ENCODE results near the gene HOXA2. TPM values are rescaled to one million over a fixed set of nuclear protein-coding genes. Genes with fewer than 3 reads are reported as not detected.
A peak's percentile ranks its signal among the peaks of the same experiment; 100 is the strongest.

HOXA2 gene
- total and polyA plus RNA-seq, 4 donors, result 0.05 to 0.13 (median 0.08) TPM

DNA sequence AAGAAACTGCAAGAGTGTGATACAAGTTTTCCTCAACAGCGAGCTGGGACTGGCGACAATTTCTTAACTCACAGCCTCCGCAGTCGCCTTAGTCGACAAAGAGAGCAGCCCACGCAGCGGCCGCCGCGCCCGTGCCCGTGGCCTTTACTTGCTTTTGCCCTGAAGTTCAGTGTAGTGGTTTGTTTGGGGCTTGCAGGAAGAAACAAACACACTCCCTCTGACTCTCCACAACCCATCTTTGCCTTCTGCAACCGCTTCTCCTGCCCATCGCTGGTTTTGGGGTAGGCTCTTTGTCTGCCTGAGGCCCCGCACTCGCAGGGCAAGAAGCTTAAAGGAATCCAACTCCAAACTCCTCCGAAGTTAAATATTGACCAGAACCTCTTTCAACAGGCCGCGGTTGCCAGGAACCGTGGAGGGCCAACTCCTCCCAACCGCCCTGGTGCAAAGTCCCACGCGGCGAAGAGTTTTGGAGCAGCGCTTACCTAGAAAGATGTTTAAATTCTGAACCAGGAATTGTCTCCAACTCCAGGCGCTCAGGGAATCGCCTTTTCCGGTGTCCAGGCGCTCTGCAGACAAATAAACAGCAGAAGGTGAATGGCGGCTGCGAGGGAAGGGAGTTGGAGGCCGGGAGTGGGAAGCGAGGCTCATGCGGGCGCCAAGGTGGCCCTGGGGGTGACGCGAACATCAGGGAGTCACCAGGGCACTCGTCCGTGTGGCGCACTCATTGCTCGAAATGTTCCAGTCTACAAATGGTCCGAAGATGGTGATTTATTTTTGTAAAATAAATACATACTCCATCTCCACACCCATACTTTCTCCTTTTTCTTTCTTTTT, 19.8 kb upstream of the HOXA2 start:
- Histone ChIP-seq H3K4me1 (ENCODE audit: control insufficient read depth in 4 of 4, insufficient read depth in 4 of 4, low read length in 3 of 4) (peaks cover 4 to 16% (median 9%) of the 10 kb centered on the region in 4 donors), H3K9me3 (ENCODE audit: control insufficient read depth in 4 of 4, low read length in 3 of 4) (peaks cover 0 to 4% (median 0%) of the 10 kb centered on the region in 4 donors), H3K4me3 (ENCODE audit: low read depth in 1 of 3, low read length in 3 of 3) (no peak overlapping the region), H3K36me3 (ENCODE audit: control insufficient read depth in 4 of 4, insufficient read depth in 3 of 4, low read depth in 1 of 4, low read length in 3 of 4) (no peaks in the 10 kb centered on the region), H3K27ac (ENCODE audit: low read depth in 1 of 2, low read length in 2 of 2) (no peak overlapping the region), H3K27me3 (ENCODE audit: control insufficient read depth in 4 of 4, insufficient read depth in 4 of 4, low read length in 3 of 4) (peaks cover 4 to 21% (median 11%) of the 10 kb centered on the region in 4 donors), H3K9ac (ENCODE audit: low read depth in 1 of 2, low read length in 2 of 2) (no peak overlapping the region)
- peak; percentile 31 for TF ChIP-seq HNF4G (IDR thresholded peaks at IDR 0.05)
- no peak for TF ChIP-seq JUND (IDR thresholded peaks at IDR 0.05)
- TF ChIP-seq RAD21 (IDR thresholded peaks at IDR 0.05), result no peak
- TF ChIP-seq HNF4A (conservative IDR thresholded peaks at IDR 0.05), result peak; percentile 67 to 73
- no peak for TF ChIP-seq SP1 (IDR thresholded peaks at IDR 0.05)
- TF ChIP-seq RXRA (IDR thresholded peaks at IDR 0.05), result no peak
- no peak for DNase-seq (ENCODE audit: low spot score)
- 24% methylated on average over 42 of the region's 42 CpGs for WGBS

- TF ChIP-seq EGR1 (IDR thresholded peaks at IDR 0.05; ENCODE audit: low read depth in 2 of 2) (no peak), FOXA2 (IDR thresholded peaks at IDR 0.05) (no peak), GABPA (IDR thresholded peaks at IDR 0.05 in 1 of 2, conservative IDR thresholded peaks at IDR 0.05 in 1 of 2) (no peak), MAX (IDR thresholded peaks at IDR 0.05) (no peak), HNF4G (IDR thresholded peaks at IDR 0.05) (no peak), REST (IDR thresholded peaks at IDR 0.05) (no peak), HNF4A (conservative IDR thresholded peaks at IDR 0.05) (no peak), RXRA (IDR thresholded peaks at IDR 0.05) (no peak), RAD21 (IDR thresholded peaks at IDR 0.05) (no peak), JUND (IDR thresholded peaks at IDR 0.05) (no peak), FOXA1 (IDR thresholded peaks at IDR 0.05) (no peak), SP1 (IDR thresholded peaks at IDR 0.05) (no peak)
- TF ChIP-seq, protein P1, sequence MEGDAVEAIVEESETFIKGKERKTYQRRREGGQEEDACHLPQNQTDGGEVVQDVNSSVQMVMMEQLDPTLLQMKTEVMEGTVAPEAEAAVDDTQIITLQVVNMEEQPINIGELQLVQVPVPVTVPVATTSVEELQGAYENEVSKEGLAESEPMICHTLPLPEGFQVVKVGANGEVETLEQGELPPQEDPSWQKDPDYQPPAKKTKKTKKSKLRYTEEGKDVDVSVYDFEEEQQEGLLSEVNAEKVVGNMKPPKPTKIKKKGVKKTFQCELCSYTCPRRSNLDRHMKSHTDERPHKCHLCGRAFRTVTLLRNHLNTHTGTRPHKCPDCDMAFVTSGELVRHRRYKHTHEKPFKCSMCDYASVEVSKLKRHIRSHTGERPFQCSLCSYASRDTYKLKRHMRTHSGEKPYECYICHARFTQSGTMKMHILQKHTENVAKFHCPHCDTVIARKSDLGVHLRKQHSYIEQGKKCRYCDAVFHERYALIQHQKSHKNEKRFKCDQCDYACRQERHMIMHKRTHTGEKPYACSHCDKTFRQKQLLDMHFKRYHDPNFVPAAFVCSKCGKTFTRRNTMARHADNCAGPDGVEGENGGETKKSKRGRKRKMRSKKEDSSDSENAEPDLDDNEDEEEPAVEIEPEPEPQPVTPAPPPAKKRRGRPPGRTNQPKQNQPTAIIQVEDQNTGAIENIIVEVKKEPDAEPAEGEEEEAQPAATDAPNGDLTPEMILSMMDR (IDR thresholded peaks at IDR 0.05; ENCODE audit: low read depth, low read length, missing input control), result no peak
- TF ChIP-seq, protein P2, sequence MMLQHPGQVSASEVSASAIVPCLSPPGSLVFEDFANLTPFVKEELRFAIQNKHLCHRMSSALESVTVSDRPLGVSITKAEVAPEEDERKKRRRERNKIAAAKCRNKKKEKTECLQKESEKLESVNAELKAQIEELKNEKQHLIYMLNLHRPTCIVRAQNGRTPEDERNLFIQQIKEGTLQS (IDR thresholded peaks at IDR 0.05), result no peak
- TF ChIP-seq, protein P3, sequence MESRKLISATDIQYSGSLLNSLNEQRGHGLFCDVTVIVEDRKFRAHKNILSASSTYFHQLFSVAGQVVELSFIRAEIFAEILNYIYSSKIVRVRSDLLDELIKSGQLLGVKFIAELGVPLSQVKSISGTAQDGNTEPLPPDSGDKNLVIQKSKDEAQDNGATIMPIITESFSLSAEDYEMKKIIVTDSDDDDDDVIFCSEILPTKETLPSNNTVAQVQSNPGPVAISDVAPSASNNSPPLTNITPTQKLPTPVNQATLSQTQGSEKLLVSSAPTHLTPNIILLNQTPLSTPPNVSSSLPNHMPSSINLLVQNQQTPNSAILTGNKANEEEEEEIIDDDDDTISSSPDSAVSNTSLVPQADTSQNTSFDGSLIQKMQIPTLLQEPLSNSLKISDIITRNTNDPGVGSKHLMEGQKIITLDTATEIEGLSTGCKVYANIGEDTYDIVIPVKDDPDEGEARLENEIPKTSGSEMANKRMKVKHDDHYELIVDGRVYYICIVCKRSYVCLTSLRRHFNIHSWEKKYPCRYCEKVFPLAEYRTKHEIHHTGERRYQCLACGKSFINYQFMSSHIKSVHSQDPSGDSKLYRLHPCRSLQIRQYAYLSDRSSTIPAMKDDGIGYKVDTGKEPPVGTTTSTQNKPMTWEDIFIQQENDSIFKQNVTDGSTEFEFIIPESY (IDR thresholded peaks at IDR 0.05), result no peak
- DNase-seq (ENCODE audit: low spot score), result no peak
- Histone ChIP-seq H3K27me3 (ENCODE audit: control insufficient read depth in 4 of 4, insufficient read depth in 4 of 4, low read length in 3 of 4) (peaks cover 4 to 21% (median 10%) of the 10 kb centered on the region in 4 donors), H3K9ac (ENCODE audit: low read depth in 1 of 2, low read length in 2 of 2) (no peak overlapping the region), H3K36me3 (ENCODE audit: control insufficient read depth in 4 of 4, insufficient read depth in 3 of 4, low read depth in 1 of 4, low read length in 3 of 4) (no peaks in the 10 kb centered on the region), H3K4me1 (ENCODE audit: control insufficient read depth in 4 of 4, insufficient read depth in 4 of 4, low read length in 3 of 4) (peaks cover 4 to 16% (median 9%) of the 10 kb centered on the region in 4 donors), H3K9me3 (ENCODE audit: control insufficient read depth in 4 of 4, low read length in 3 of 4) (peaks cover 0 to 4% (median 0%) of the 10 kb centered on the region in 4 donors), H3K27ac (ENCODE audit: low read depth in 1 of 2, low read length in 2 of 2) (no peak overlapping the region), H3K4me3 (ENCODE audit: low read depth in 1 of 3, low read length in 3 of 3) (no peak overlapping the region)
- WGBS, result 43% methylated on average over 7 of the region's 7 CpGs
Measured at GRCh38 chr7:27121684-27122076, 19.2 kb upstream of the HOXA2 start.
